ENCODE data around the gene ATP11A. TPM values are rescaled to one million over a fixed set of nuclear protein-coding genes. Genes with fewer than 3 reads are reported as not detected.

The ATP11A gene
- total and polyA plus RNA-seq, 2 donors (not counting 3 experiments of a cell fraction or from before 2014, with no cell fraction given), result 16.5 to 88.1 TPM

DNA sequence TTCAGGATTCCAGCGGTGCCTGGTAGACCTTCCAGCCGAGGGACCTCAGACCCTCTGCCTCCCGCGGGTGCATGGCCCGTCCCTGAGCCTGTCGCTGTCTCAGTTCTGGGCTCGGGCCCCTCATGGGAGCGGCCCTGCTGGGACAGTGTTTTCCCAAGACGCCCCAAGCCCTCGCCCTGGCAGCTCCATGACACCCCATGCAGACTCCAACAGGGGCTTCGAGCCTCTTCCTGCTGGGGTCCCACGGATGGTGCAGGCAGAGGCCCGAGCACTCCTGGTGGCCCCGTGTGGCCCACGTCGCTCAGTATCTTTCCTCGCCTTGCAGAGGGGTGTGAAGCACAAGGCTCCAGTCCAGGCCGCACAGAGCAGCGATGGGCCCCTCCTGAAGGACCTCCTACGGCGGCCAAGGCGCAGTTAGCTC, 190.4 kb downstream of the ATP11A start:
- FAIRE-seq, result no peak
- intact Hi-C loops (cut with micrococcal nuclease), result no loop called here
- Histone ChIP-seq H3K27me3 (ENCODE audit: control insufficient read depth in 2 of 2, insufficient read depth in 2 of 2, low read length in 2 of 2) (no peaks in the 10 kb centered on the region), H3K79me2 (ENCODE audit: control insufficient read depth, insufficient read depth, low read length) (no peaks in the 10 kb centered on the region), H3K9me3 (replicated peaks; ENCODE audit: control insufficient read depth, insufficient read depth, low read length) (no peaks in the 10 kb centered on the region), H3K36me3 (ENCODE audit: control insufficient read depth in 2 of 2, extremely low read depth in 1 of 2, insufficient read depth in 2 of 2, low read length in 2 of 2) (peaks cover 2 to 21% of the 10 kb centered on the region in 2 experiments), H2AFZ (ENCODE audit: low read depth, low read length) (no peak overlapping the region), H3K4me1 (ENCODE audit: control insufficient read depth, extremely low read depth, insufficient read depth, low read length) (no peaks in the 10 kb centered on the region), H3K4me3 (replicated peaks in 1 of 3; ENCODE audit: insufficient read depth in 1 of 3, low read depth in 1 of 3, low read length in 3 of 3) (no peak overlapping the region), H3K4me2 (ENCODE audit: insufficient read depth, low read length) (no peak overlapping the region), H3K9me1 (replicated peaks; ENCODE audit: control insufficient read depth, extremely low read depth, insufficient read depth, low read length) (no peaks in the 10 kb centered on the region), H3K27ac (ENCODE audit: insufficient read depth, low read depth, low read length) (no peak overlapping the region), H3K9ac (replicated peaks; ENCODE audit: extremely low read depth, insufficient read depth, low read length) (no peak overlapping the region), H4K20me1 (replicated peaks; ENCODE audit: control insufficient read depth, extremely low read depth, insufficient read depth, low read length) (no peaks in the 10 kb centered on the region)
- POLR2A ChIA-PET, result no interaction called here
- CTCF ChIA-PET, result interaction anchor here (1.0 kb wide), 1 partner anchor 17 kb away, joined by 3 read pairs; no protein-coding TSS in a partner anchor
- BruUV-seq (replicated peaks), result no TSS peak
- DNase-seq (ENCODE audit: low read depth, low spot score), result no peak
- TF ChIP-seq POLR2AphosphoS5 (IDR thresholded peaks at IDR 0.05; ENCODE audit: insufficient read depth, low read depth, low read length) (no peak), JUN (IDR thresholded peaks at IDR 0.05; ENCODE audit: borderline replicate concordance, insufficient read depth, insufficient read length, low read depth) (no peak), GATA2 (IDR thresholded peaks at IDR 0.05; ENCODE audit: insufficient read depth, insufficient read length, low read depth, low read length) (no peak), POLR2A (IDR thresholded peaks at IDR 0.05; ENCODE audit: low read depth, low read length) (no peak), FOS (IDR thresholded peaks at IDR 0.05; ENCODE audit: borderline replicate concordance, insufficient read depth, low read length) (no peak), MYC (IDR thresholded peaks at IDR 0.05; ENCODE audit: low read depth, low read length) (no peak), EZH2 (IDR thresholded peaks at IDR 0.05; ENCODE audit: borderline replicate concordance, low read depth, low read length, severe bottlenecking) (no peak), MAX (IDR thresholded peaks at IDR 0.05; ENCODE audit: insufficient read depth, insufficient read length) (no peak)
- TF ChIP-seq, protein P1, sequence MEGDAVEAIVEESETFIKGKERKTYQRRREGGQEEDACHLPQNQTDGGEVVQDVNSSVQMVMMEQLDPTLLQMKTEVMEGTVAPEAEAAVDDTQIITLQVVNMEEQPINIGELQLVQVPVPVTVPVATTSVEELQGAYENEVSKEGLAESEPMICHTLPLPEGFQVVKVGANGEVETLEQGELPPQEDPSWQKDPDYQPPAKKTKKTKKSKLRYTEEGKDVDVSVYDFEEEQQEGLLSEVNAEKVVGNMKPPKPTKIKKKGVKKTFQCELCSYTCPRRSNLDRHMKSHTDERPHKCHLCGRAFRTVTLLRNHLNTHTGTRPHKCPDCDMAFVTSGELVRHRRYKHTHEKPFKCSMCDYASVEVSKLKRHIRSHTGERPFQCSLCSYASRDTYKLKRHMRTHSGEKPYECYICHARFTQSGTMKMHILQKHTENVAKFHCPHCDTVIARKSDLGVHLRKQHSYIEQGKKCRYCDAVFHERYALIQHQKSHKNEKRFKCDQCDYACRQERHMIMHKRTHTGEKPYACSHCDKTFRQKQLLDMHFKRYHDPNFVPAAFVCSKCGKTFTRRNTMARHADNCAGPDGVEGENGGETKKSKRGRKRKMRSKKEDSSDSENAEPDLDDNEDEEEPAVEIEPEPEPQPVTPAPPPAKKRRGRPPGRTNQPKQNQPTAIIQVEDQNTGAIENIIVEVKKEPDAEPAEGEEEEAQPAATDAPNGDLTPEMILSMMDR (IDR thresholded peaks at IDR 0.05; ENCODE audit: extremely low read depth in 1 of 2, insufficient read depth in 1 of 2, low read depth in 1 of 2, low read length in 2 of 2), result no peak
- dilution Hi-C loops (cut with MboI; ENCODE audit: extremely low pct_ligation_motif_present, low sequenced_read_pairs), result no loop called here

All from endothelial cell of umbilical vein (primary cell).